ENCODE results near the gene GRN.

Gene GRN

GRCh38 chr17:44335968-44336367 lies 9.1 kb upstream of the GRN start:
- no peak for TF ChIP-seq FOXM1 (IDR thresholded peaks at IDR 0.05; ENCODE audit: borderline replicate concordance, low read depth)
- TF ChIP-seq EP300 (IDR thresholded peaks at IDR 0.05; ENCODE audit: borderline replicate concordance) = no peak
- no peak for TF ChIP-seq CREB1 (IDR thresholded peaks at IDR 0.05; ENCODE audit: low read depth)
- TF ChIP-seq EGR1 (IDR thresholded peaks at IDR 0.05) = no peak
- no peak for TF ChIP-seq MAX (IDR thresholded peaks at IDR 0.05)
- TF ChIP-seq TAF1 (IDR thresholded peaks at IDR 0.05; ENCODE audit: low read depth) = no peak
- TF ChIP-seq CEBPB (IDR thresholded peaks at IDR 0.05) = no peak
- TF ChIP-seq YY1 (IDR thresholded peaks at IDR 0.05; ENCODE audit: low read depth) = no peak
- TF ChIP-seq USF1 (IDR thresholded peaks at IDR 0.05) = no peak
- no peak for TF ChIP-seq REST (IDR thresholded peaks at IDR 0.05; ENCODE audit: low read depth)

- no peak for TF ChIP-seq YY1 (IDR thresholded peaks at IDR 0.05; ENCODE audit: low read depth)
- no peak for TF ChIP-seq TCF12 (IDR thresholded peaks at IDR 0.05; ENCODE audit: low read depth)
- TF ChIP-seq EGR1 (IDR thresholded peaks at IDR 0.05) = no peak
- TF ChIP-seq EP300 (IDR thresholded peaks at IDR 0.05; ENCODE audit: borderline replicate concordance) = no peak
- TF ChIP-seq ZBTB7A (IDR thresholded peaks at IDR 0.05; ENCODE audit: low read depth) = no peak
- no peak for TF ChIP-seq RAD21 (IDR thresholded peaks at IDR 0.05; ENCODE audit: low read depth)
- TF ChIP-seq CREB1 (IDR thresholded peaks at IDR 0.05; ENCODE audit: low read depth) = no peak
- TF ChIP-seq TAF1 (IDR thresholded peaks at IDR 0.05; ENCODE audit: low read depth) = no peak
- no peak for TF ChIP-seq CEBPB (IDR thresholded peaks at IDR 0.05)
- no peak for TF ChIP-seq FOXM1 (IDR thresholded peaks at IDR 0.05; ENCODE audit: borderline replicate concordance, low read depth)
- no peak for TF ChIP-seq NFIC (IDR thresholded peaks at IDR 0.05)
- TF ChIP-seq REST (IDR thresholded peaks at IDR 0.05; ENCODE audit: low read depth) = no peak
- no peak for TF ChIP-seq USF1 (IDR thresholded peaks at IDR 0.05)
- TF ChIP-seq TEAD4 (IDR thresholded peaks at IDR 0.05) = no peak
- no peak for TF ChIP-seq MAX (IDR thresholded peaks at IDR 0.05)
Observed at GRCh38 chr17:44338702-44339101, 6.4 kb upstream of the GRN start.

- no peak for TF ChIP-seq CEBPB (IDR thresholded peaks at IDR 0.05)
- no peak for TF ChIP-seq EP300 (IDR thresholded peaks at IDR 0.05; ENCODE audit: borderline replicate concordance)
- no peak for TF ChIP-seq YY1 (IDR thresholded peaks at IDR 0.05; ENCODE audit: low read depth)
- no peak for TF ChIP-seq CREB1 (IDR thresholded peaks at IDR 0.05; ENCODE audit: low read depth)
- TF ChIP-seq TEAD4 (IDR thresholded peaks at IDR 0.05) = no peak
- TF ChIP-seq TCF12 (IDR thresholded peaks at IDR 0.05; ENCODE audit: low read depth) = no peak
- TF ChIP-seq FOXM1 (IDR thresholded peaks at IDR 0.05; ENCODE audit: borderline replicate concordance, low read depth) = no peak
- no peak for TF ChIP-seq MAX (IDR thresholded peaks at IDR 0.05)
- TF ChIP-seq TAF1 (IDR thresholded peaks at IDR 0.05; ENCODE audit: low read depth) = no peak
- no peak for TF ChIP-seq ZBTB7A (IDR thresholded peaks at IDR 0.05; ENCODE audit: low read depth)
- TF ChIP-seq RAD21 (IDR thresholded peaks at IDR 0.05; ENCODE audit: low read depth) = no peak
- no peak for TF ChIP-seq NFIC (IDR thresholded peaks at IDR 0.05)
- no peak for TF ChIP-seq EGR1 (IDR thresholded peaks at IDR 0.05)
- no peak for TF ChIP-seq USF1 (IDR thresholded peaks at IDR 0.05)
- no peak for TF ChIP-seq REST (IDR thresholded peaks at IDR 0.05; ENCODE audit: low read depth)
Observed at GRCh38 chr17:44343510-44344209, 1.4 kb upstream of the GRN start.
